GM23338 (cell line): ENCODE measurements around the gene ONECUT1. TPM values are rescaled to one million over a fixed set of nuclear protein-coding genes. Genes with fewer than 3 reads are reported as not detected.

Source experiments
- ATAC-seq: fragments of 200-7000 bp; cut with Tn5 transposase; 3 replicates; pipeline ENCODE4 v1.9.1; 2020
- DNase-seq: peaks from one replicate; pipeline ENCODE4 v3.0.0-alpha.2; 2015; ENCODE audit warnings: low spot score
- H2AFZ ChIP-seq: fragments of 200-600 bp; sonication (generic); 2 replicates; pipeline ENCODE4 v1.8.0; 2016; ENCODE audit warnings: antibody characterized with exemption, mild to moderate bottlenecking, moderate library complexity
- H3F3A ChIP-seq: fragments of 200-600 bp; sonication (generic); replicated peaks from 2 replicates; pipeline ENCODE4 v1.8.0; 2017; ENCODE audit warnings: antibody characterized with exemption, mixed run types, low read depth
- H3K27ac ChIP-seq: fragments of 200-600 bp; sonication (generic); 2 replicates; pipeline ENCODE4 v1.6.1; 2016; ENCODE audit warnings: low read depth
- H3K27me3 ChIP-seq: fragments of 200-600 bp; sonication (generic); 2 replicates; pipeline ENCODE4 v1.8.0; 2016; ENCODE audit warnings: mild to moderate bottlenecking, mixed run types, moderate library complexity; ENCODE audit not compliant: insufficient read depth
- H3K36me3 ChIP-seq: fragments of 200-600 bp; sonication (generic); 2 replicates; pipeline ENCODE4 v1.8.0; 2016; ENCODE audit warnings: mild to moderate bottlenecking; ENCODE audit not compliant: insufficient read depth
- H3K4me1 ChIP-seq: fragments of 200-600 bp; sonication (generic); 2 replicates; pipeline ENCODE4 v1.8.0; 2016; ENCODE audit warnings: mild to moderate bottlenecking, moderate library complexity; ENCODE audit not compliant: insufficient read depth
- H3K4me2 ChIP-seq: fragments of 200-600 bp; sonication (generic); 2 replicates; pipeline ENCODE4 v1.7.1; 2017; ENCODE audit warnings: mixed run types
- H3K4me3 ChIP-seq: fragments of 200-600 bp; sonication (generic); 2 replicates; pipeline ENCODE4 v1.6.1; 2016; ENCODE audit warnings: mixed run types
- H3K79me2 ChIP-seq: fragments of 200-600 bp; sonication (generic); replicated peaks from 2 replicates; pipeline ENCODE4 v1.8.0; 2017; ENCODE audit warnings: mild to moderate bottlenecking; ENCODE audit not compliant: insufficient read depth
- H3K9me2 ChIP-seq: fragments of 200-600 bp; sonication (generic); 2 replicates; pipeline ENCODE4 v1.8.0; 2017; ENCODE audit not compliant: insufficient read depth
- H4K20me1 ChIP-seq: fragments of 200-600 bp; sonication (generic); replicated peaks from 2 replicates; pipeline ENCODE4 v1.8.0; 2017; ENCODE audit warnings: mild to moderate bottlenecking; ENCODE audit not compliant: insufficient read depth
- H3K27ac Mint-ChIP-seq: 2 replicates; pipeline ENCODE4 v1.8.0; 2020; ENCODE audit warnings: inconsistent platforms, mild to moderate bottlenecking, moderate library complexity, mixed read lengths
- H3K27me3 Mint-ChIP-seq: 3 replicates; pipeline ENCODE4 v1.8.0; 2022; ENCODE audit warnings: low read depth, mild to moderate bottlenecking, moderate library complexity, mixed read lengths, inconsistent platforms; ENCODE audit not compliant: insufficient read depth, poor library complexity
- H3K36me3 Mint-ChIP-seq: 3 replicates; pipeline ENCODE4 v1.8.0; 2021; ENCODE audit warnings: low read depth, mild to moderate bottlenecking, inconsistent platforms, moderate library complexity, mixed read lengths
- H3K4me1 Mint-ChIP-seq: 3 replicates; pipeline ENCODE4 v1.8.0; 2020; ENCODE audit warnings: mild to moderate bottlenecking, inconsistent platforms, mixed read lengths
- H3K4me3 Mint-ChIP-seq: 3 replicates; pipeline ENCODE4 v1.8.0; 2021; ENCODE audit warnings: moderate library complexity, mild to moderate bottlenecking, inconsistent platforms, mixed read lengths
- H3K9me3 Mint-ChIP-seq: 3 replicates; pipeline ENCODE4 v1.8.0; 2020; ENCODE audit warnings: moderate library complexity, mild to moderate bottlenecking, inconsistent platforms, mixed read lengths
- CREB1 ChIP-seq: fragments of 250-450 bp; sonication (Bioruptor Pico); IDR thresholded peaks from 2 replicates; pipeline ENCODE4 v1.5.0; 2020; ENCODE audit warnings: low read depth, mild to moderate bottlenecking, moderate library complexity
- CTCF ChIP-seq, 2 experiments: fragments of 200-600 bp in 1 of 2; sonication (generic) in 1 of 2; conservative IDR thresholded peaks; 2 replicates each; pipeline versions ENCODE4 v1.5.1 to v1.6.1; 2016 to 2017; ENCODE audit warnings: antibody characterized with exemption in 2 of 2, low read depth in 2 of 2, mild to moderate bottlenecking in 2 of 2, moderate library complexity in 1 of 2
- EZH2 ChIP-seq: fragments of 200-600 bp; sonication (generic); IDR thresholded peaks from one replicate; pipeline ENCODE4 v1.8.0; 2017; ENCODE audit warnings: antibody characterized with exemption, mild to moderate bottlenecking, low read depth; ENCODE audit not compliant: unreplicated experiment
- EZH2phosphoT487 ChIP-seq: fragments of 200-600 bp; sonication (generic); IDR thresholded peaks from one replicate; pipeline ENCODE4 v1.8.1; 2018; ENCODE audit warnings: antibody characterized with exemption; ENCODE audit not compliant: unreplicated experiment
- JUNB ChIP-seq: IDR thresholded peaks from one replicate; pipeline ENCODE4 v1.6.1; 2016; ENCODE audit warnings: antibody characterized with exemption; ENCODE audit not compliant: unreplicated experiment
- NANOG ChIP-seq: IDR thresholded peaks from 2 replicates; pipeline ENCODE4 v1.6.1; 2016; ENCODE audit warnings: antibody characterized with exemption, borderline replicate concordance
- POLR2AphosphoS5 ChIP-seq: IDR thresholded peaks from 2 replicates; pipeline ENCODE4 v1.6.1; 2016; ENCODE audit warnings: antibody characterized with exemption, low read depth
- STAT1 ChIP-seq: IDR thresholded peaks from one replicate; pipeline ENCODE4 v1.6.1; 2016; ENCODE audit warnings: antibody characterized with exemption; ENCODE audit not compliant: unreplicated experiment
- ZNF114 ChIP-seq: fragments of 250-450 bp; sonication (Bioruptor Pico); IDR thresholded peaks from 2 replicates; pipeline ENCODE4 v1.5.0; 2020; ENCODE audit warnings: mild to moderate bottlenecking, moderate library complexity
- ZNF331 ChIP-seq: fragments of 250-450 bp; sonication (Bioruptor Pico); IDR thresholded peaks from 2 replicates; pipeline ENCODE4 v1.5.0; 2020; ENCODE audit warnings: low read depth, mild to moderate bottlenecking, moderate library complexity
- ZNF462 ChIP-seq: fragments of 250-450 bp; sonication (Bioruptor Pico); IDR thresholded peaks from 2 replicates; pipeline ENCODE4 v1.5.0; 2020; ENCODE audit warnings: mild to moderate bottlenecking, moderate library complexity
- polyA plus RNA-seq: library from polyadenylated mRNA; unstranded; fragments of >200 nt; fragmentation: Nextera tagmentation; extraction: Ambion mirVana; gene quantifications from 2 replicates; pipeline ENCODE4 v1.2.1, GENCODE V29; 2016
- total RNA-seq: library from RNA; depleted of rRNA; stranded (reverse); fragments of >200 nt; shearing (Covaris generic); gene quantifications from 2 replicates; pipeline ENCODE4 v1.2.3, GENCODE V29; 2014
- TF ChIP-seq, protein P1 (sequence below): IDR thresholded peaks from 2 replicates; pipeline ENCODE4 v1.6.1; 2016; ENCODE audit warnings: antibody characterized with exemption
- TF ChIP-seq, protein P2 (sequence below): IDR thresholded peaks from one replicate; pipeline ENCODE4 v1.6.1; 2018; ENCODE audit warnings: antibody characterized with exemption; ENCODE audit not compliant: unreplicated experiment

ONECUT1 gene
- total and polyA plus RNA-seq, 2 experiments from 2014 or later, result 4.3 to 9.4 TPM

DNA sequence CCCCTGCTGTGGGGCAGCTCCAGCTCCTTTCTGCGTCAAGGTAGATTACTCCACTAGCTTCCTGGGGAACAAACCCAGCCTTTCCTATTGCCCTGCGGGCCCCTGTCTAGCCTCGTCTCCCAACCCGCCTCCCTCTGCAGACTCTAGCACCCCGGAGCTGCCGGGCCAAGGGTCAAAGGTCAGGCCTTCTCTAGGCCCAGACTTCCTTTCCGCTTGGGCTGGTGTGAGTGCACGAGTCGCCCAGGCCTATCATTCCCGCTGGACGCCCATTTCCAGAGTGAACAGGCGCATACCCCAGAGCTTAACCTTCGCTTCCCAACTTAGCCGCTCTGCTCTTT is 11.6 kb upstream of the ONECUT1 start:
- H3K27ac Mint-ChIP-seq, result no peak overlapping the region
- ATAC-seq, result no peak

More for the DNA sequence above, 11.6 kb upstream of the ONECUT1 start:
- H3K36me3 Mint-ChIP-seq, result peaks cover 38% of the 10 kb centered on the region
- H3K4me1 Mint-ChIP-seq, result peaks cover 63% of the 10 kb centered on the region
- H3K4me2 ChIP-seq, result peak overlapping the region; percentile 88
- no peak overlapping the region for H2AFZ ChIP-seq
- DNase-seq, result no peak
- H3K4me3 Mint-ChIP-seq, result peak overlapping the region; percentile 76; the same call in 2 of the 3 replicates
- no peaks in the 10 kb centered on the region for H3K9me2 ChIP-seq
- peaks cover 19% of the 10 kb centered on the region for H3K79me2 ChIP-seq
- H3K9me3 Mint-ChIP-seq, result peaks cover 16% of the 10 kb centered on the region; the same call in 1 of the 3 replicates
- H3K27ac ChIP-seq, result no peak overlapping the region
- H3K4me3 ChIP-seq, result peak overlapping the region; percentile 66; the same call in 1 of the 2 replicates
- peaks cover 75% of the 10 kb centered on the region for H3K27me3 Mint-ChIP-seq
- H3K4me1 ChIP-seq, result peaks cover 76% of the 10 kb centered on the region
- peaks cover 84% of the 10 kb centered on the region for H3K27me3 ChIP-seq
- TF ChIP-seq, protein P1, sequence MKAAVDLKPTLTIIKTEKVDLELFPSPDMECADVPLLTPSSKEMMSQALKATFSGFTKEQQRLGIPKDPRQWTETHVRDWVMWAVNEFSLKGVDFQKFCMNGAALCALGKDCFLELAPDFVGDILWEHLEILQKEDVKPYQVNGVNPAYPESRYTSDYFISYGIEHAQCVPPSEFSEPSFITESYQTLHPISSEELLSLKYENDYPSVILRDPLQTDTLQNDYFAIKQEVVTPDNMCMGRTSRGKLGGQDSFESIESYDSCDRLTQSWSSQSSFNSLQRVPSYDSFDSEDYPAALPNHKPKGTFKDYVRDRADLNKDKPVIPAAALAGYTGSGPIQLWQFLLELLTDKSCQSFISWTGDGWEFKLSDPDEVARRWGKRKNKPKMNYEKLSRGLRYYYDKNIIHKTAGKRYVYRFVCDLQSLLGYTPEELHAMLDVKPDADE, result no peak
- TF ChIP-seq ZNF462 (CRISPR knock-in tag) (no peak), ZNF114 (no peak), POLR2AphosphoS5 (no peak), ZNF331 (CRISPR knock-in tag) (no peak), CTCF (conservative IDR thresholded peaks at IDR 0.05; ENCODE audit: low read depth in 2 of 2) (no peak), JUNB (no peak), NANOG (no peak), CREB1 (CRISPR knock-in tag) (no peak), EZH2 (no peak), STAT1 (no peak), EZH2phosphoT487 (no peak)
- TF ChIP-seq, protein P2, sequence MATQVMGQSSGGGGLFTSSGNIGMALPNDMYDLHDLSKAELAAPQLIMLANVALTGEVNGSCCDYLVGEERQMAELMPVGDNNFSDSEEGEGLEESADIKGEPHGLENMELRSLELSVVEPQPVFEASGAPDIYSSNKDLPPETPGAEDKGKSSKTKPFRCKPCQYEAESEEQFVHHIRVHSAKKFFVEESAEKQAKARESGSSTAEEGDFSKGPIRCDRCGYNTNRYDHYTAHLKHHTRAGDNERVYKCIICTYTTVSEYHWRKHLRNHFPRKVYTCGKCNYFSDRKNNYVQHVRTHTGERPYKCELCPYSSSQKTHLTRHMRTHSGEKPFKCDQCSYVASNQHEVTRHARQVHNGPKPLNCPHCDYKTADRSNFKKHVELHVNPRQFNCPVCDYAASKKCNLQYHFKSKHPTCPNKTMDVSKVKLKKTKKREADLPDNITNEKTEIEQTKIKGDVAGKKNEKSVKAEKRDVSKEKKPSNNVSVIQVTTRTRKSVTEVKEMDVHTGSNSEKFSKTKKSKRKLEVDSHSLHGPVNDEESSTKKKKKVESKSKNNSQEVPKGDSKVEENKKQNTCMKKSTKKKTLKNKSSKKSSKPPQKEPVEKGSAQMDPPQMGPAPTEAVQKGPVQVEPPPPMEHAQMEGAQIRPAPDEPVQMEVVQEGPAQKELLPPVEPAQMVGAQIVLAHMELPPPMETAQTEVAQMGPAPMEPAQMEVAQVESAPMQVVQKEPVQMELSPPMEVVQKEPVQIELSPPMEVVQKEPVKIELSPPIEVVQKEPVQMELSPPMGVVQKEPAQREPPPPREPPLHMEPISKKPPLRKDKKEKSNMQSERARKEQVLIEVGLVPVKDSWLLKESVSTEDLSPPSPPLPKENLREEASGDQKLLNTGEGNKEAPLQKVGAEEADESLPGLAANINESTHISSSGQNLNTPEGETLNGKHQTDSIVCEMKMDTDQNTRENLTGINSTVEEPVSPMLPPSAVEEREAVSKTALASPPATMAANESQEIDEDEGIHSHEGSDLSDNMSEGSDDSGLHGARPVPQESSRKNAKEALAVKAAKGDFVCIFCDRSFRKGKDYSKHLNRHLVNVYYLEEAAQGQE, result no peak
- peaks cover 34% of the 10 kb centered on the region for H3F3A ChIP-seq
- no peaks in the 10 kb centered on the region; the same call in 1 of the 2 replicates for H3K36me3 ChIP-seq
- peaks cover 35% of the 10 kb centered on the region for H4K20me1 ChIP-seq
